H54 (cell line): ENCODE results near the gene FGFR2.

Experiments
- DNase-seq: peaks from one replicate; pipeline ENCODE4 v3.0.0; 2011; ENCODE audit warnings: low spot score, mixed read lengths; ENCODE audit not compliant: insufficient read length
- FAIRE-seq: peaks from 3 replicates; lab custom pipeline; 2011; peaks lifted over from hg19 to GRCh38; lab: Jason Lieb, UNC
- POLR2A ChIP-seq: IDR thresholded peaks from 2 replicates; pipeline ENCODE4 v1.6.1; 2011; ENCODE audit warnings: low read depth, mild to moderate bottlenecking, low read length

FGFR2 gene

DNA sequence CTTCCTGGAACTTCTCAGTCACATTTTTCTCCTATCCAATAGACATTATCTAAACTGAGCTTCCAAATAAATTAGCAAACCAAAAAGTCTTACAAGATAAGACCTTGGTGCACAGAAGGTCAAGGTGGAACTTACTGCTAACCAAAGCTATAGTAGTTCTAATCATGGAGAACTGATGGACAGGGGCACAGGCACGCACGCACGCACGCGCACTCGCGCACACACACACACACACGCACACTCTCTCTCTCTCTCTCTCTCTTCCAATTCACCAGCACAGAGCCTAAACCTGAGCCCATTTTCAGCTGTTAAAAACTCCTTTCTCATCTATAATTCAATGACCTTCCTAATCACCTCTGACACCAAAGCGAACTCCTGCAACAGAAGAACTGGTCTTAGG is 7.5 kb downstream of the FGFR2 start:
- no peak for TF ChIP-seq POLR2A
- DNase-seq (no peak), FAIRE-seq (no peak)

DNA sequence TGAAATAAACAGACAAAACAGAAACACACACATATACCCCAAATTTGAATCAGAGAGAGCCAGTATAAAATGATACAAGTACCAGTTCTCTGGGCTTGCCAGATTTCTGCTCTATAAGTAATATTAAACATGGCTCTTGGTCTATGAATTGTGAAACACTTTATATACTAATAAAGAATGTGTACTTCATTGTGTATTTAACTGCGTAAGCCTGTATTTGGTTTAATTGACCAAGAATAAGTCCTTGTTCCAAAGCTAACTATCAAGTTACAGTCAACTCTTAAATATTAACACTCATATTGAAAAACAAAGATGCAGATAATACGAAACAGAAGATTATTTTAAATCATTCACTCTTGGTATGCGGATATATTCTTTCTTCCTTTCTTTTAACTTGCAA is 8.7 kb downstream of the FGFR2 start:
- FAIRE-seq (no peak), DNase-seq (no peak)
- TF ChIP-seq POLR2A: no peak

DNA sequence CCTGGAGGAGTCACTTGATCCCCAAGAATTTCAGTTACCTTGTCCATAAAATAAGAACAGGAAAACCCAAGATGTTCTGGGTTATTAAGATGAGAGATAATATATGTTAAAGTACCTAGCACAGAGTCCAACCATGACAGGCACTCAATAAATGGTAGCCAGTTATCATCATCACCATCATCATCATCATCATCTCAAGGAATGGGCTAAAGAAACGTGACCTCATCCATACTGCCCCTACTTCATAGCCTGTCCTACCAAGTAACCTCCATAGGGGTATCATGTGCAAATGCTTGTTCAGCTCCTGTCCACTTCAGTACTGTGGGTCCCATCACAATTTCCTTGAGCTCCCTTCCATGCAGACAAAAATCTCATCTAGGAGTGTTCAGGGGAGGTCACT is 14.4 kb downstream of the FGFR2 start:
- DNase-seq: no peak
- FAIRE-seq: no peak
- TF ChIP-seq POLR2A: no peak

DNA sequence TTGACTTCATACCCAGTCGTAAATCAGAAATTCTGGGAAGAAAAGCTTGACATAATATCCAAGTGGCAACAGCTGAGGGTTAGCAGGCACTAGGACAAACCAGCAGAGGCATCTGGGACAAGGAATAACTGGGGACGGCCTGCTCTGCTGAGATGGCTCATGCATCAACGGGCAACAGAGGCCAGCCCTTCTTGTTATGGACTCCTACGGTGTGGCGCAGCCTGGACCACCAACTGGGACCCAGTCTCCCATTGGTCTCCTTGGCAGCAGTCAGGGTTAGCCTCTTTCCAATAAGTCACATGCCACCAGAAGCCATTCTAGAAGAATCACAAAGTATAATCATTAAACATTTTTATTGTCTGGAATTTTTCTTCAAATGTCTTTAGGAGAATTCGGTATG is 15.0 kb downstream of the FGFR2 start:
- FAIRE-seq (no peak), DNase-seq (no peak)
- no peak for TF ChIP-seq POLR2A

DNA sequence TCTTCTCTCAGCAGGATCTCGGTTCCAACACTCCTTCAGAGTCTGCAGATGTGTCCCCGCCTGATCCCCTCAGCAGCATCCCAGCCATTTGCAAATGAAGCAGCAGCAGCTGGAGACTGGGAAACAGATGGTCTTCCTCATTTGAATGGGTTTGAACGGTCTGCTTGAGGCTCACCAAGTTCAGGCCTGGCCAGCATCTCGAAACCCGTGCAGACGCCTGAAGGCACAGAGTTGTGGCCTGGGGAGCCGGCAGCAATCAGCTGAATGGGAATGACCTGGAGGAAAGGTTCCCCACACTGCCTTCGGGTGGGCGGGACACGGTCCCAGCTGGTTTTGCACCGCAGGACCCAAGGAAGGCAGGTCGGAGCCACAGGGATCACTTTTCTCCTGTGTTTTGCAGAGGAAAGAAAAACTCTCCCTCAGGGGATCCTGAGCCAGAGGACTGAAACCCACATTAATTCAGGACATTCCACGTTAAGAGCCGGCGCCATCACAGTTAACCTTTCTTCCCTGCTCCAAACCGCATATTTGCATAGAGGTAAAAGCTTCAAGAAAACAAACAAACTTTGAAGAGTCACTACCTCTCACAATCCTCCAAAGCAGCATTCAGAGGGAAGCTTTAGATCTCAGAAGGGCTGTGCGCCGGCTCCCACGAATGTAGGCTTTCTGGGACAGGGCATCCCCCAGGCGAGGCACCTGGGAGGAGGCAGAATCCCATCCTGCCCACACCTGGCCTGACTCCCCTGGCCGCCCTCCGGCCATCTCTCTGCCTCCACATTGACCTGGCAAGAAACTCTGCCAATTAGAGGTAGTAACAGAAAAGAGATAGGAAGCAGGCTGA is 17.7 kb downstream of the FGFR2 start:
- FAIRE-seq (no peak), DNase-seq (no peak)
- no peak for TF ChIP-seq POLR2A

DNA sequence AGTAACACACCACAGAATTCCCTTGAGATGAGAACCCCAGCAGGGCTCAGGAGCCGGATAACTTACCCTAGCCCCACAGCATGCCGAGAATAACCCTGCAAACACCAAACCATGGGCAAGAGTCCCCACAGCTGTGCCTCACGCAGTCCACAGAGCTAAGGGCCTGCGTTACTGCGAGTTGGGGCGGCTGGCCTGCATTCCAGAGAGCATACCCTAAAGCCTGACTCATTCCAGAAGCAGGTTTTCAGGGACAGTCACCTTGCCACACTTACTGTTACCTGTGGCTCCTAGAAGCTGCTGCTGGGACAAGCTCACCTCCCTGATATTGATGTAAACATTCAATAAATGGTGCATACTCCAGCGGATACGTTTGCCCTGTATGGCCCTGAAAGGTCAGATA is 18.6 kb downstream of the FGFR2 start:
- FAIRE-seq: no peak
- no peak for DNase-seq
- no peak for TF ChIP-seq POLR2A

DNA sequence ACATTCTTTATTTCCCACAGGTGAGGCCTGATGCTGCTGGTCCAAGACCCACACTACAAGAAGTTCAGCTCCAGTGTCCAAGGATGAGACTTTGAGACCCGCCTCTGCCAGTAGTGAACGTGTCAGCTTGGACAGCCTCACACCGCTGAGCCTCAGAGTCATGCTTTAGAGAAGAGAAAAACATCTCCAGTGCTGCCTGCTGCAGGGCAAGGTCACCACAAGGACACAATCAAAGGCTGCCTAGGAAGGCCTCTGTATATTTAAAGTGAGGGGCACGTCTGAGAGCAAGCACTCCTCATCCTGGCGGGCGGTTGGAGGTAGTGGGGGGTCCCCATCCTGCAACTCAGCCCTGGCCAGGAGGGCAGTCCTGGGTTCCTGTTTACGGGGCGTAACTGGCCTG is 19.3 kb downstream of the FGFR2 start:
- FAIRE-seq: no peak

DNA sequence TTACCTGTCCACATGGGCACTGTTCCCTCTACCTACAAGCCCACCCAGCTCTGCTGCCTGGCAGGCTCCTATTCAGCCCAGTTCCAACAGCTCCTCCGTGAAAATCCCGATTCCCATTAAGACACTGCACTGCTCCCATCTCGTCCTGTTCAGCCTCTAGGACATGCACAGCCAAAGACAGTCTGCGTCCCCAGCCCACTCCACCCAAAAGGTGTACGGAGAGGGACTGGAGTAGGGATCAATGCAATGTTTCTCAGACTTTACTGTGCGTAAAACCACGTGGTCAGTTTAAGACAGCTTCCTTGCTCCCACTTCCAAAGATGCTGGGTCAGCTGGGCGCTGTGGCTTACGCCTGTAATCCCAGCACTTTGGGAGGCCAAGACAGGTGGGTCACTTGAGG is 19.9 kb downstream of the FGFR2 start:
- TF ChIP-seq POLR2A: no peak
- no peak for FAIRE-seq
- DNase-seq: no peak

More for the DNA sequence above, 19.3 kb downstream of the FGFR2 start:
- no peak for DNase-seq
- no peak for TF ChIP-seq POLR2A

DNA sequence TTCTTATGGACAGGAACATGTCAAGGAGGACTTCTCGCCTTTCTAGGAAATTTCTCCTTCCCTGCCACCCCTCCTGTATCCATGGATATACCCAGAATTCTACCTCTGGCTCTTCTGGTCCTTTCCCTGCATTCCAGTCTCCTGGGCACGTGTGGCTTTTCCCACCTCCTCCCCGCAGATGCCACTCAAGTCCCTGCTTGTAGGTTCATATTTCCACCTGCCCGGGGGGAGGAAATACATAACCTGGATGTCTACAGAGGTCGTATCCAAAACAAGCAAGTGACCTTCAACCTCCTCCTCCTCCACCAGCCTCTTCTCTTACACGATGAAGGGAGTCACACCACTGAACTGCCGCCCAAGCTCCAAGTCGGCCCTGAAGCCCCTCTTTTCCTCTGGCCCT is 20.7 kb downstream of the FGFR2 start:
- FAIRE-seq (no peak), DNase-seq (no peak)

DNA sequence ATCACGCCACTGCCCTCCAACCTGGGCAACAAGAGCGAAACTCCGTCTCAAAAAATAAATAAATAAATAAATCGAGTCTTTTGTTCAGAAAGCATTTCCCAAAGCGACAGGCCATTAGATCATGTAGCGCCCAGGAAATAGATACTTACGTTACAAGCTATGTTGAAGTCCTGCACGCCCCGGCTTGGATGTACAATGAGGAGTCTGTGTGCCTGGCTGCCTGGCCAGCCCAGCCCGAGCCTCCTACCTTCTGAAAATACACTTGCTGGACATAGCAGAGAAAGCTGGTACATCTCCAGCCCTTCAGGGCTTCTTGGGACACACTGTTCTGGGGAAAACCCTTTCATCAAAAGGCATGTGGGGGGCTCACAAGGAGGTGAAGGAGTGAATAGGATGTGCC is 22.1 kb downstream of the FGFR2 start:
- FAIRE-seq: no peak

More for the DNA sequence above, 20.7 kb downstream of the FGFR2 start:
- no peak for TF ChIP-seq POLR2A

DNA sequence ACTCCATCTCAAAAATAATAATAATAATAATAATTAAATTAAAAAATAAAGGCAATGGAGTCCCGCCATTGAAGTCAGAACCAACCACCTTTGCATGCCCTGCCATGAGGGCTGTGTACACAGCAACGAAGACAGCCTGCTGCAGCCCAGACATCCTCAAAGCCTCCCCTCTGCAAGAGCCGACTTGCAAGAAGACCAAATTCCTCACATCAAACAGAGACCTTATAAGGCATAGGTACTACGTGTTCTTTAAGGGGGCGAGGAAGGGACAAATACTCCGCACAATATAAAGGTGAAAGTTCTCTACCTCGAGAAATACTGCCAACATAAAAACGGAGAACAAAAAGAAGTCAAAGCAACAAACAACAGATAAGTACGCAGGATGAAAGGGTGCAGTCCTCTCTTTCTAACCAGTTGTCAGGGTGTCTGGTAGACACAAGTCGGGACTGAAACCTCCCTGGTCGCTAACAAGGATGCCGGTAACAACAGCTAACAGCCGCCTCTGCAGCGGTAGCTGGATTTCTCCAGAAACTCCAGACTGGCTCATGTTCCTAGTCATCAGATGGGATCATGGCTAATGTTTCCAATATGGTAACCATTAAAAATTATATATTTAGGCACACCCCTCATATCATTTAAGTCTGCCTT is 23.6 kb downstream of the FGFR2 start:
- no peak for FAIRE-seq

More for the DNA sequence above, 22.1 kb downstream of the FGFR2 start:
- DNase-seq: no peak
- no peak for TF ChIP-seq POLR2A

DNA sequence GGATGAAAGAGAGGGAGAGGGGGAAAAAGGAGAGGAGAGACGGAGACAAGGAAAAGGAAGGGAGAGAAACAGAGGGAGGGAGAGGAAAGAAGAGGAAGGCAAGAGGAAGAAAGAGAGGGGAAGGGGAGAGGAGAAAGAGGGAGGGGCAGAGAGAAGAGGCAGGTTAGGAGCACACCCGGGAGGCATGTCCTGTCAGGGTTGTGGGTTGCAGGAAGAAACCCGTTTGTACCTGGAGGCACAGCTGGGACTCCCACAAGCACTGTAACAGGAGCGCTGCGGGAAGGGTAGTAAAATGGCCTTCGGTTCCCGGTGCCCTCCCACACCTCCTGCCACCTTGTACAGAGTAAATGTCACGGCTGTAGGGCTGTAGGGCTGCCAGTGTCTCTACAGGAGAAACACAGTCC is 24.7 kb downstream of the FGFR2 start:
- no peak for FAIRE-seq
- no peak for DNase-seq
- no peak for TF ChIP-seq POLR2A

More for the DNA sequence above, 23.6 kb downstream of the FGFR2 start:
- no peak for TF ChIP-seq POLR2A
- DNase-seq: no peak

DNA sequence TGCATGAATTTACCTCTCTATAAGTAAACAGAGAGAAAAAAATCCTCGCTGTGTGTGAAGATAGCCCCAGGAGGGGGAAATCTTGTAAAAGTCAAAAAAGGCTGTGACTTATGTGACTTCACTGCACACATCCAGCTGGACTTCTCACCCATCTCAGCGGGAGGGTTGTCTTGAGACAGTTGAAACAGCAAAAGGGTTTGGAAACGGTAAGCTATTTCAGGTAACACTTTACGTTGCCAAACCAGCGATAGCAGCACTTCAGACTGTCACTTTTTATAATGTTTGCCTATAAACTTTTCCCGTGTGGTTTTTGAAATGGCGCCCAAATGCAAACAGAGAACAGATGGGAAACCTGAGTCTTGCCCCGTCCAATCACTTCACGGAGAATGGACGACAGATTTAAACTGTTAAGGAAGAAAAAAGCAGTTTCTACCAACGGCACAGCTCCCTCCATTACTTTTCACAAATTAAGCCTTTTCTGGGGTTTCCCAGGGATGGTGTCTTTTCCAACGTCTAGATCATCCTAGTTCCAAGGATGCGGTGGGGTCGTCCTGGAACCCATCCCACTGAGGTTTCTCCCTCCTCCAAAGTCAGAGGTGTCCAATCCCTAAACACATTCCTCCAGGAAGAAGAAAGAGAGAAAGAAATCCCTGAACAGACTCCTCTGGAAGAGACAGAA is 25.2 kb downstream of the FGFR2 start:
- FAIRE-seq: no peak
- no peak for TF ChIP-seq POLR2A
- DNase-seq: no peak

DNA sequence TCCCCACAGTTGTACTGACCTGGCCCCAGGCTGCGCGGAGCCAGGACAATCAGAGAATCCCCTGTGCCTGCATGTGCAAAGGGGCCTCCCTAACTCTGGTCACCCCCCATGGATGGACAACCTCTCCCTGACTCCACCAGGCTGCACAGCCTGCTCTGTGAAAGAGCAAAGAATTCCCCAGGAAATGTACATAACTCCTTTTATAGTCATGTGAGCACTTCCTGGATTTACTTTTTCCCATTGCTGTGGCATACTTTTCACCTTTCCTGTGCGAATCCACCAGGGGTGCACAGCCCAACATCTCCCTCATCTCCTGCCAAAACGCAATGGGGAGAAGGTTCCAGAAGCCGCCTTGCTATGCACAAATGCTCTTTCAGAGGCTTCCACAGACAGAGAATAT is 27.9 kb downstream of the FGFR2 start:
- DNase-seq: no peak
- no peak for FAIRE-seq
- no peak for TF ChIP-seq POLR2A
